Measurements from ENCODE around the gene ZSWIM6. TPM values are rescaled to one million over a fixed set of nuclear protein-coding genes. Genes with fewer than 3 reads are reported as not detected.

Gene ZSWIM6
- total RNA-seq, 1 experiment from 2014 or later = 0.68 TPM

- no peak for DNase-seq (ENCODE audit: low spot score)
- in situ Hi-C loops (cut with HindIII; ENCODE audit: low sequenced_read_pairs) = no loop called here
These were observed 3.1 kb upstream of the ZSWIM6 start for GRCh38 chr5:61328791-61329549.

DNA sequence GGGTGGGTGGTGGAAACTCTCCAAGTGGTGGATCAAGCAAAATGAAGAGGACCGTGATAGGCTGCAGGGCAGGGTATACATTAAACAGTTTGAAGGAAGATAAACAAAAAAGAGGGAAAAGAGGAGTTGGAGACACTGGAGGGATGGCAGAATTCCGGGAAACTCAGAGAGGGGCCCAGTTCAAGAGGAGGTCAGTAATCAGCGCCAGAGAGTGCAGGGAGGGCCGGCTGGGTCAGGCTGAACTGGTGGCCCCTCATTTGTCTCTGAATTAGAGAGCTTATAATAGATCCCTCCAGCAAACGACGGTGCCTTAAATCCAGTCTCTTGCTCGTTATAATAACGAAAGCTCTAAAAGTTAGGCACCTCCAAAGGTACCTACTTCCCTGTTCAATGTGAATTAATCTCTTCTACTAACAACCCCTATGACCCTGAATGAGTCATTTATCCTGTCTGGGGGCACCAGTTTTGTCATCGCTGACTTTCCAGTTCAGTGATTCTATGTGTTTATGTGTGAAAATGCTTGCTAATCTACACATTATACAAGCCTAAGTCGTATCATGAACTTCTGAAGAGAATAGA is 2.4 kb upstream of the ZSWIM6 start:
- DNase-seq (ENCODE audit: low spot score) = no peak
- in situ Hi-C loops (cut with HindIII; ENCODE audit: low sequenced_read_pairs) = no loop called here

DNA sequence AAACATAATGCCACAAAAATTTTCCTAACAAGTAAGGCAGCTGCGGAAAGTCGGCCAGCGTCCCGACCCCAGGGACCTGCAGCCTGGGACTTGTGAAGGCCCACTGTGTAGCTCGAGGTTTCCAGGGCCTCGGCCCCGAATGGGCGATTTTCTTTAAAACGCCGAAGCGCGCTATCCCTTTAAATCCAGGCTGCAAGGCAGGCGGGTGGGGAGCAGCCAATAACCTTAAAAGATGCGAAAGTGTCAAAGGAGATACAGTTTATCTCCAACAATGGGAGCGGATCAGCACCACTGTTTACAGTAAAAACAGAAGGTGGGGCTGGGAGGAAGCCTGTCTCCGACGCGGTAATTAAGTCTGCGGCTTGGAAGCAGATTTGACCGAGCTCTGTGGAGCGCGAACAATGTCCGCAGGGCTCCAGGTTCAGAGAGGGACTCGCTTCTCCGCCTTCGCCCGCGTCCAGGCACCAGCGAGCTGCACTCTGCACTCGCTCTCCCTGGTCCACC is 1.7 kb upstream of the ZSWIM6 start:
- DNase-seq (ENCODE audit: low spot score) = peak; percentile 77
- in situ Hi-C loops (cut with HindIII; ENCODE audit: low sequenced_read_pairs) = no loop called here

DNA sequence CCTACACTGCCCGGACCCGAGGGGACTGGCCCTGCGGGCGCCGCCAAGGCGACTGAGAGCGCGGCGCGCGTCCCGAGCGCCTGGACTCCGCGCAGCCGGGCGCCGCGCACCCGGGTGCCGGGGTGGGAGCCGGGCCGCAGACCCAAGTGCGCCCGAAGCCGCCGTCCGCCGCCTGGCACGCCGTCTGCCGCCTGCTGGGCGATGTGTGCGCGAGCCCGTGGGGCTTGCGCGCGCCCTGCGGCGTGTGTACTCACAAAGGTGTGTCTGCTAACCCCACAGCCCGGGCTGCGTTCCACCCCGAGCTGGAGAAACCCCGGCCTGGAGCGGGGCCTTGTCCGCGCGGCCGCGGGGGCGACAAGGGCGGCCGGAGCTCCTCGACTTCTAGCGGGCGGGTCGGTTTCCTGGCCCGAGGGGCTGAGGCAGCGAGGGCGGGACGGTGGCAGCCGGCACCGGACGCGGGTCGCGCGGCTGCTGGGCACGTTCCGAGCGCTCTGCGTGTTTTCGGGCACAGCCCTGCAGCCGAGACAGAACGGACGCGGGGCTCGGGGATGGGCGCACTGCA is 1.1 kb upstream of the ZSWIM6 start:
- in situ Hi-C loops (cut with HindIII; ENCODE audit: low sequenced_read_pairs) = no loop called here
- DNase-seq (ENCODE audit: low spot score) = peak; percentile 51

- in situ Hi-C loops (cut with HindIII; ENCODE audit: low sequenced_read_pairs) = no loop called here
- peak; percentile 40 for DNase-seq (ENCODE audit: low spot score)
These were observed 296 bp downstream of the ZSWIM6 start for GRCh38 chr5:61332358-61332749.

GRCh38 chr5:61332851-61333320 is 828 bp downstream of the ZSWIM6 start:
- in situ Hi-C loops (cut with HindIII; ENCODE audit: low sequenced_read_pairs) = no loop called here
- DNase-seq (ENCODE audit: low spot score) = no peak

GRCh38 chr5:61333321-61333953 is 1.4 kb downstream of the ZSWIM6 start:
- in situ Hi-C loops (cut with HindIII; ENCODE audit: low sequenced_read_pairs) = no loop called here

DNA sequence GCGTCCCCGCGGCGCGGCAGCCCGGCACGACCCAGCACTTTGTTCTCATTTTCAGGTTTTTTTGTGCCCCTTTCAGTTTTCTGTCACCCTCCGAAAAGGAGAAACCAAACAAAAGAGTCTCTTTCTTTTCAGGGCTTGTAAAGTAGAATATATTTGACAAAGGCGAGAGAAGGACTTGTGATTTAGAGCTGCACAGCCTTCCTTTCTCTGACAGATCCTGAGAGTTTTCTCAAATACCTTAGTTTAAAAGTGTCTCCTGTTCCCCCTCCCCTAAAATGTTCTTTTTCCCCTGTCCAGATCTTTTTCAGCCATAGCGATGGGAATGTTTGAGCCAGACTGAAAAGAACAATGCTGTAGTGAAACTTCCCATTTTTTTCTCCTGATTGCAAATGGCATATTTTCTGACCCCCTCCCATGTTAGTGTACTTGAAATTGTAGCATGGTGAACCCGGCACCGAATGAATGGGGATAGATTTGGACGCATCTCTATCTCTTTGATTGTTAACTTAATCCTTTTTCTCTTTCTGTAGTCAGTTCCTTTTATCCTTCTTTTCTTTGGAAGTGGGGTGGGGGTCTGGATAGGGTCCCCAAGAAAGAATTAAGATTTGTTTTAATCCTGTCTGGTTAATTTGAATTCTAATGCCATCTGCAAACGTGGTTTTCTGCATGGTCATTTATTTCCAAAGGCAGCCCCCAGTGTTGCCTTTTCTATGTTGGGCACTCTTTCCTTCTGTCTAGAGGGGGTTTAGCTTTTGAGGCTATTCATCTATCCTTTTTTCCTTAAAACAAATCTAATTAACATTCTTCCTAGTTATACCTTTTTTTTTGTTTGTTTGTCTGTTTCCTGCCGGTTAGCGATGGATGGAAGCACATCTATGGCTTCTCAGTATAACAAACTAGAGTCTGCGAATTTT is 2.2 kb downstream of the ZSWIM6 start:
- in situ Hi-C loops (cut with HindIII; ENCODE audit: low sequenced_read_pairs) = no loop called here
- peak; percentile 31 for DNase-seq (ENCODE audit: low spot score)

More at GRCh38 chr5:61333321-61333953, 1.4 kb downstream of the ZSWIM6 start:
- DNase-seq (ENCODE audit: low spot score) = peak; percentile 51

- in situ Hi-C loops (cut with HindIII; ENCODE audit: low sequenced_read_pairs) = no loop called here
- peak; percentile 34 for DNase-seq (ENCODE audit: low spot score)
These were observed 3.0 kb downstream of the ZSWIM6 start for GRCh38 chr5:61334868-61335615.

GRCh38 chr5:61339764-61340163 is 7.7 kb downstream of the ZSWIM6 start:
- in situ Hi-C loops (cut with HindIII; ENCODE audit: low sequenced_read_pairs) = no loop called here
- no peak for DNase-seq (ENCODE audit: low spot score)

DNA sequence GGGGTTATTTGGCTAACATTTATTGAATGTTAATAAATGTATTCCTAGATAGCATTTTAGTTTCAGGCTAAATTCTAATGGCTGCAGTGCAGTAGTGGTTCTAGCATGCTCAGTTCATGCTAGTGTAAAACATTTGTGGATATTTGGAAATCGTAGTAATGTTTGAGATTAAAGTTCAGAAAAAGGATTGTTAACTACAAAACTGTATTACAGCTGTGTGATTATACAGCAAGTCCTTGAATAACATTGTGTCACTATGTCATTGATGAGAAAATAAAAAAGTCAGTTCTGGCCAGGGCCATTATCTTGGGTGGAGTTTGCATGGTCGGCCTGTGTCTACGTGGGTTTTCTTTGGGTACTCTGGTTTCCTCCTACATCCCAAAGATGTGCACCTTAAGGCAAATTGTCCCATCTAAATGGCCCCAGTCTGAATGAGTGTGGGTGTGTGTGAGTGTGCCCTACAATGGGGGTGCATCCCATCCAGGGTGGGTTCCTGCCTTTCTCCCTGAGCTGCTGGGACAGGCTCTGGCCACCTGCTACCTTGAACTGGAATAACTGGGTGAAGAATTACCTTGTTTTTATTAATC is 8.8 kb downstream of the ZSWIM6 start:
- in situ Hi-C loops (cut with HindIII; ENCODE audit: low sequenced_read_pairs) = no loop called here
- no peak for DNase-seq (ENCODE audit: low spot score)

DNA sequence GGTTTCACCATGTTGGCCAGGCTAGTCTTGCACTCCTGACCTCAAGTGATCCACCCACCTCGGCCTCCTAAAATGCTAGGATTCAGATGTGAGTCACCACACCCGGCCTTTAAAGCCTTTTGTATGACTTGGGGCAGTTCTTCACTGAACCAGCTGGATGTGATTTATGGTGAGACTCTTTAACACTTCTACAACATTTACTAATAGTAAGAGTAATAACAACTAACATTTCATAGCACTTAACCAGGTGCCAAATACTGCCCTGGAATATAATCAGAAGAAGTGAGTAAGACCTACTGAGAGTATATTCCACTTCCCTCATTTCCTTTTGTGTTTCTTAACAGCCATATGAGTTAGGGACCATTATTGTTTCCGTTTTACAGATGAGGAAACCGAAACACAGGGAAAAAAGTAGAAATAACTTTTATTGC is 10.0 kb downstream of the ZSWIM6 start:
- in situ Hi-C loops (cut with HindIII; ENCODE audit: low sequenced_read_pairs) = no loop called here

DNA sequence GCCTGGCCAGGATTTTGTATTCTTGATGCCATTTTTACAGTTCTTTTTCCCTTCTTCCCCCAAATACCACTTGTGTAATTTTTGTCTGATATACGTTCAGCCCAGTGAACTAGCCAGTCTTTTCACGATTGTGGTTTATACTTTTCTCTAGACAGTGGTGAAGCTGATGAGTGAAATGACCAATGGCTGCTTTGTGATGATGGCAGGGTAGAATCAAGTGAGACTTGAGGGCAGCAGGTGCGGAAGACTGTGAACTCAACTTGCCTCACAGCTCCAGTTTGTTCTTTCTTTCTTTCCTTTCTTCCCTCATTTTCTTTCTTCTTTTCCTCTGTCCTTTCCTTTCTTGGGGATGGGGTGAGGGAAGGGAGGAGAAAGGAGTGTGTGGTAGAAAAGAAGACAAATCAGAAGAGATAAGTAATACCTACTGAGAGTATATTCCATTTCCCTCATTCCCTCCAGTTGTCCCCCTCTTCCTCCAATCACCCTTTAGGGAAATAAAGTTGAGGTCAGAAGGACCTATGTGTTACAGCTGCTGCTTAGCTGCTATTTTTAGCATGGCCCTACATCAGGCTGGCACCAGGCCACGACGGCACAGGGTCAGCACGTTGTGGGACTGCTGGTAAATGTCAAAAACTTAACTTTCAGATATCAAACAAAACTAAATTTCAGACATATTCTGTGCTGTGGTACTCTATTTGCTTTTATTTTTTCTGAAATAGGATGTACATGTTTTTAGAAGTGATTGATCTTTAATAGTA is 12.3 kb downstream of the ZSWIM6 start:
- DNase-seq (ENCODE audit: low spot score) = no peak
- in situ Hi-C loops (cut with HindIII; ENCODE audit: low sequenced_read_pairs) = no loop called here

More for the DNA sequence above, 10.0 kb downstream of the ZSWIM6 start:
- DNase-seq (ENCODE audit: low spot score) = no peak

- DNase-seq (ENCODE audit: low spot score) = no peak
- in situ Hi-C loops (cut with HindIII; ENCODE audit: low sequenced_read_pairs) = no loop called here
These were observed 14.5 kb downstream of the ZSWIM6 start for GRCh38 chr5:61346511-61346910.

GRCh38 chr5:61347080-61347479 is 15.0 kb downstream of the ZSWIM6 start:
- no peak for DNase-seq (ENCODE audit: low spot score)
- in situ Hi-C loops (cut with HindIII; ENCODE audit: low sequenced_read_pairs) = no loop called here

- in situ Hi-C loops (cut with HindIII; ENCODE audit: low sequenced_read_pairs) = no loop called here
- no peak for DNase-seq (ENCODE audit: low spot score)
These were observed 16.4 kb downstream of the ZSWIM6 start for GRCh38 chr5:61348447-61348846.

DNA sequence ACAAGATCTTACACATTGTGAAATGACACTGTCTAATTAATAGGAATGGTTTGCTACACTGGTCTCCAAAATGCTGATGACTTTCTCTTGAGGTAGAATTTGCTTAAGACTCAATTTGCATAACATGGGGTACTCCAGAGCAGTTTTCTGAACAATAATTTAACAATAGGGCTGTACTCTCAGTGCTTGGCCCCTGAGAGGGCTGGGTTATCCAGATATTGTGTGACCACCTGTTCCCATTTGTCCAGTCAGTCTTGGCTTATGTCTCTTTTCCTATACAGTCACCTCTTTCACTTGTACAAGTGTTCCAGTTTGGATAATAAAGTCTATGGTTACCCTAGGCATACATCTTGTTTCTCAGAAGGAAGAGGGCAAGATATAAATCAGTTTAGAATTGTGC is 17.9 kb downstream of the ZSWIM6 start:
- no peak for DNase-seq (ENCODE audit: low spot score)
- in situ Hi-C loops (cut with HindIII; ENCODE audit: low sequenced_read_pairs) = no loop called here
